Omental fat pad (tissue), 4 donors: ENCODE measurements around the gene NLRP6. TPM values are rescaled to one million over a fixed set of nuclear protein-coding genes. Genes with fewer than 3 reads are reported as not detected.

ENCODE experiments used
- ATAC-seq: fragments of 150-250 bp; one replicate; pipeline ENCODE4 v1.9.1; 2016; ENCODE audit warnings: mild to moderate bottlenecking, moderate library complexity; ENCODE audit not compliant: low FRiP score
- DNase-seq: peaks from one replicate; pipeline ENCODE4 v3.0.0-alpha.2; 2019; ENCODE audit warnings: low spot score
- CTCF ChIP-seq, 3 donors: fragments of 450-650 bp; IDR thresholded peaks; one replicate each; pipeline ENCODE4 v1.5.1; 2016 to 2017; ENCODE audit warnings: antibody characterized with exemption in 3 of 3, mild to moderate bottlenecking in 3 of 3, moderate library complexity in 2 of 3
- total RNA-seq, 4 donors: library from RNA; depleted of rRNA; stranded (reverse); fragments of >200 nt; gene quantifications; one replicate each; pipeline ENCODE4 v1.1.0, GENCODE V29; 2016

NLRP6 gene
- total RNA-seq, 4 donors from 2014 or later = 0.84 to 11.8 (median 3.8) TPM

GRCh38 chr11:292211-293121 is 14.3 kb downstream of the NLRP6 start:
- DNase-seq (no peak), ATAC-seq (no peak)
- no peak for TF ChIP-seq CTCF (IDR thresholded peaks at IDR 0.05)

- no peak for TF ChIP-seq CTCF (IDR thresholded peaks at IDR 0.05)
- DNase-seq (no peak), ATAC-seq (no peak)
Observed at GRCh38 chr11:293271-293851, 15.2 kb downstream of the NLRP6 start.

GRCh38 chr11:293852-294661 is 15.8 kb downstream of the NLRP6 start:
- no peak for ATAC-seq
- no peak for DNase-seq
- TF ChIP-seq CTCF (IDR thresholded peaks at IDR 0.05) = no peak

- no peak for DNase-seq
- no peak for ATAC-seq
- no peak for TF ChIP-seq CTCF (IDR thresholded peaks at IDR 0.05)
Observed at GRCh38 chr11:294780-295179, 16.6 kb downstream of the NLRP6 start.

GRCh38 chr11:295351-296170 is 17.4 kb downstream of the NLRP6 start:
- ATAC-seq (no peak), DNase-seq (no peak)
- no peak for TF ChIP-seq CTCF (IDR thresholded peaks at IDR 0.05)
